Activated CD4-positive, alpha-beta T cell treated with anti-CD3 and anti-CD28 coated beads, Interleukin-2, amount 50 U/mL, for 16 hours (primary cell): Measurements from ENCODE around the gene TMEM255B.

Source experiments
- DNase-seq: peaks from one replicate; pipeline ENCODE4 v3.0.0-alpha.2; 2020

The TMEM255B gene

GRCh38 chr13:113806526-113806925, 47.5 kb downstream of the TMEM255B start:
- no peak for DNase-seq

DNA sequence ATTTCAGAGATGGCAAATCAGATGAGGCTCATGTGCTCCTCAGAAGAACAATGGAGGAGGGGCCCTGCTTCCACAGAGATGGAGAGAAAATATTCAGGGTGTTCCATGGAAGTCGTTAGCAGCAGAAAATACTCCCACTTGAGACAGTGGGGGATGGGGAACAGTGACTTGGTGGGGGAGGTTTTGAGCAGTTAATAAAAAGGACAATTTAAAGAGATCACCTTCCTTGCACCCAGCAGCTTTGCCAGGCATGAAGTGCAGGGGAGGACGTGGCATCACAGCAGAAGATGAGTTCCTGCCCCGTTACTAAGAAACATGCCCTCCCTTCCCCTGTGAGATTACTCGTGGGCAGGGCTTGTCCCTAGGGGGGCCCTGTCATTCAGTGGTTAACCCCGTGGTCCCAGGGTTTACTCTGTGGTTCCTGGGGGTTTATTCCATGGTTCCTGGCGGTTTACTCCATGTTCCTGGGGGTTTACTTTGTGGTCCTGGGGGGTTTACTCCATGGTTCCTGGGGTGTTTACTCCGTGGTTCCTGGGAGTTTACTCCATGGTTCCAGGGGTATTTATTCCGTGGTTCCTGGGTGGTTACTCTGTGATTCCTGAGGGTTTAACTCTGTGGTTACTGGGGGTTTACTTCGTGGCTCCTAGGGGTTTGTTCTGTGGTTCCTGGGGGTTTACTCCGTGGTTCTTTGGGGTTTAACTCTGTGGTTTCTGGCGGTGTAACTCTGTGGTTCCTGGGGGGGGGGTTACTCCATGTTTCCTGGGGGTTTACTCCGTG, 49.2 kb downstream of the TMEM255B start:
- no peak for DNase-seq

- no peak for DNase-seq
Observed at GRCh38 chr13:113809934-113810333, 50.9 kb downstream of the TMEM255B start.

DNA sequence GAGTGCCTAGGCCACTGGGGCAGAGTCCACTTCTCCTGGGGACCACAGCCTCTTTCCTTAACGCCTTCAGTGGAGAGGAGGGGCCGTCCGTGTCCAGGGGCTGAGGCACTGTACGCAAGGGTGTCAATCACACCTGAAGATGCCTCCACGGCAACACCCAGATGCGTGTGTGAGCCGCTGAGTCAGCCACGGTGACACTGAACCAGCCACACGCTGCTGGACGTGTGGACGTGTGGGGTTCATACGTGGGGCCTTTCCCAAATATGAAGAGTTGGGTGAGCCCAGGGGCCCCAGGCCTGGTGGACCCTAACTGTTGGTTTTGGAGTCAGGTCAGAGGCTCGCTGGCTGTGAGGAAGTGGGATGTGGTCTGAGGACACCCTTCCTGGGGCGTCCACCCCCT, 51.6 kb downstream of the TMEM255B start:
- no peak for DNase-seq

DNA sequence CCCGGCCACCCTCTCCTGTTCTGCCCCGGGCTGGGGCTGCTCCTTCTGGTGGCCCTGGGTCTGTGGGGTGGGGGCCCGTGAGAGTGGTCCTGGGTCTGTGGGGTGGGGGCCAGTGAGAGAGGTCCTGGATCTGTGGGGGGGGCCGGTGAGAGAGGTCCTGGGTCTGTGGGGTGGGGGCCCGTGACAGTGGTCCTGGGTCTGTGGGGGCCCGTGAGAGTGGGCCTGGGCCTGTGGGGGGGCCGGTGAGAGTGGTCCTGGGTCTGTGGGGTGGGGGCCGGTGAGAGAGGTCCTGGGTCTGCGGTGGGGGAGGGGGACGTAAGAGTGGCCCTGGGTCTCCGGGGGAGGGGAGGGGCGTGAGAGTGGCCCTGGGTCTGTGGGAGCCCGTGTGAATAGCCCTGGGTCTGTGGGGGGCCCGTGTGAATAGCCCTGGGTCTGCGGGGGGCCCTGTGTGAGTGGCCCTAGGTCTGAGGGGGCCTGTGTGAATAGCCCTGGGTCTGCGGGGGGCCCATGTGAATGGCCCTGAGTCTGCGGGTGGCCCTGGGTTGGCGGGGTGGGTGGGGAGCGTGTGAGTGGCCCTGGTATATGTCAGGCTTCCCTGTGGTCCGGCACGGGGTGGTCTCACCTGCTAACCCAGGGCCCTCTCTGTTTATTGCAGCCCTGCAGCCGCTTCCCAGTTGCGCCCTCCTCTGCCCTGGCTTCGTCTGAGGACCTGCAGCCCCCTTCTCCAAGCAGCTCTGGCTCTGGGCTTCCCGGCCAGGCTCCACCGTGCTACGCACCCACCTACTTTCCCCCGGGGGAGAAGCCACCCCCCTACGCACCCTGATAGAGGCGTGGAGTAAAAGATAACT, 52.3 kb downstream of the TMEM255B start:
- DNase-seq, result no peak

- DNase-seq, result no peak
Observed at GRCh38 chr13:113812178-113813040, 53.4 kb downstream of the TMEM255B start.

- no peak for DNase-seq
Observed at GRCh38 chr13:113813070-113813748, 54.2 kb downstream of the TMEM255B start.

- DNase-seq, result no peak
Observed at GRCh38 chr13:113813749-113814434, 54.9 kb downstream of the TMEM255B start.

DNA sequence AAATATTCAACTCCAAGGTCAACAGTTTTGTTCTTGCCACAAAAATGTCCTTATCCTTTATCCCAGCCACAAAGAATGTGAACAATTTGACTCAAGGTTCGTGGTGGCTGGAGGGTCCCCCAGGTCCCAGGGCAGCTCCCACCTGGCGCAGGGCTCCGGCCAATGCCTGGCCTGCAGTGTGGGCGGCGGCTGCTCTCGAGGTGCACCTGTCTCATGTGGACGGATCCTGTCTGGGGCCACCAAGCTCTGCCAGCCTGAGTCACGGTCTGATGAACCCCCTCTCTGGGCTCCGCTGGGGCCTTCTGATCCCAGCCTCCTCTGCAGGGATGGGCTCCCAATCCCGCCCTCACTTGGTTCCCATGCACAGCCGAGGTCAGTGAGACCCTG, 55.4 kb downstream of the TMEM255B start:
- DNase-seq, result no peak

DNA sequence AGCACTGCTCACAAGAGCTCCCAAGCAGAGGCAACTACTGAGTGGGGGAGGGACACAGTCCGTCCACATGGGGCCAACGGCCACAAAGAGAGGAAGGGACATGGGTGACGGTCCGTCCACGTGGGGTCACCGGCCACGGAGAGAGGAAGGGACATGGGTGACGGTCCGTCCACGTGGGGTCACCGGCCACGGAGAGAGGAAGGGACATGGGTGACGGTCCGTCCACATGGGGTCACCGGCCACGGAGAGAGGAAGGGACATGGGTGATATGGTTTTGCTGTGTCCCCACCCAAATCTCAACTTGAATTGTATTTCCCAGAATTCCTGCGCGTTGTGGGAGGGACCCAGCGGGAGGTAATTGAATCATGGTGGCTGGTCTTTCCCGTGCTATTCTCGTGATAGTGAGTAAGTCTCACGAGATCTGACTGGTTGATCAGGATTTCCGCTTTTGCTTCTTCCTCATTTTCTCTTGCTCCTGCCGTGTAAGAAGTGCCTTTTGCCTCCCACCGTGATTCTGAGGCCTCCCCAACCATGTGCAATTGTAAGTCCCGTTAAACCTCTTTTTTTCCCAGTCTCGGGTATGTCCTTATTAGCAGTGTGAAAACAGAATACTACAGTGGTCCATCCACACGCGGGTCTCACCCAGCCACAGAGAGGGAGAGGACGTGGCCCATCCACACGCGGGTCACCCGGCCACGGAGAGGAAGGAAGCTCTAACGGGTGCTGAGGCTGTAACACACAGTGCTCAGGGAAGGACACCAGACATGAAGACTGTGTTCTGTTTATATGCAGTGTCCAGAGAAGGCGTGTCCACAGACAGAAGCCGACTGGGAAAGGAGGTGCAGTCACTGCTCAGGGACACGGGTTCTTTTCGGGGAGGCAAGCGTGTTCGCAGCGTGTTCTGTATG, 56.4 kb downstream of the TMEM255B start:
- DNase-seq, result peak; percentile 63

DNA sequence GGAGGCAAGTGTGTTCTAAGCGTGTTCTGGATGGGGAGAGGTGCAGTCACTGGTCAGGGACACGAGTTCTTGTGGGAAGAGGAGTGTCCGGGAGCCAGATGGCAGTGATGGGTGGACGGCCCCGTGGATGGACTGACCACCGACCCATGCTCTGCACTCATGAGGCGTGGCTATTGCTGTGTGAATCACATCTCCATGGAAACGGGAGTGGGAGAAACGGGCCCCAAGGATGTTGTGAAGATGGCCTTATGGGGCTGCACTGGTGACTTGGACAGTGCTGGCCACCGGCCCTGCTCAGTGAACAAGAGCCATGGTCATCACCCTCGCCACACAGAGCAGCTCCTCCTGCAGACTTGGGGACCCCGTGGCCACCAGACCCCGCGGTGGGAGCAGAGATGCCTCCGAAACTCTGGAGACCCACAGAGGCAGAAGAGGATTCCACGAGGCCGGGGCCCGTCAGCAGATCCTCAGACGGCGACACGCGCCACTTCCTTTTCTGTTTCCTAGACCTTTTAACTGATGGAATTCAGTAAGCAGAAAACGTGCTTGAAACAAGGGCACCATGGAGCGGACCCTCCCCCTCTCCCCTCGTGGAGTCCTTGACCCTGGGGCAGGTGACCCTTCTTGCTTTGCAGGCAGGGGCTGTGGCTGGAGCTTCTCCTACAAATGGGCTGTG, 57.4 kb downstream of the TMEM255B start:
- no peak for DNase-seq

GRCh38 chr13:113816946-113817859, 58.2 kb downstream of the TMEM255B start:
- DNase-seq, result peak; percentile 83

DNA sequence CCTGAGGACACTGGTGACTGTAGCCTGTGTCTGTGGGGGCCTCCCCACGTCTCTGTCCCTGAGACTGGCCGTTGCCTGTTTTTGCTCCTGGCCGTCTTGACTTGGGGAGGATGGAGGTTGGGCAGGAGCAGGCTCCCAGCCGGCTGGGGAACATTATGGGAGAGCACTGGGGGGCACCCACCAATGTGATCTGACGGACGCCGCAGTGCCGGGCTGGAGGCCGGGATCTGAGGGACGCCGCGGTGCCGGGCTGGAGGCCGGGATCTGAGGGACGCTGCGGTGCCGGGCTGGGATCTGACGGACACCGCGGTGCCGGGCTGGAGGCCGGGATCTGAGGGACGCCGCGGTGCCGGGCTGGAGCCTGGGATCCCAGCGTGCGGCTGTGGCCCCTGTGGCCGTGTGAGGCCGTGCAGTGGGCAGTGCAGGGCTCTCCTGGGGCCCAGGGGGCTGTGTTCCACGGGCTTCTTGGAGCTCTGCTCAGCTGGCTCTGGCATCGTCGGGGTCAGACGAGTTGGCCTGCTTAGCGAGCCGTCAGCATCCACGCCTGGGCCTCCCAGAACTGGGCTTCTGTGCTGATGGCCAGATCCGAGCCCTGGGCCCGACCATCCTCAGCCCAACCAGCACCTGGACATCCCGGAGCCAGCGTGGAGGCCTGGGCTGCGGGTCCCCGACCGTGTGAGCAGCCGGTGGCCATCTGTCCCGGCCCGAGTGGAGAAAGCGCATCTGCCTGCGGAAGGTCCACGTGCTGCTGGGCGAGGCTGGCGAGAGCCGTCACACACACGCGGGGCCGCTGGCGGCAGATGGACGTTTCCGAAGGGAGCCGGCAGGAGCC, 59.0 kb downstream of the TMEM255B start:
- no peak for DNase-seq

DNA sequence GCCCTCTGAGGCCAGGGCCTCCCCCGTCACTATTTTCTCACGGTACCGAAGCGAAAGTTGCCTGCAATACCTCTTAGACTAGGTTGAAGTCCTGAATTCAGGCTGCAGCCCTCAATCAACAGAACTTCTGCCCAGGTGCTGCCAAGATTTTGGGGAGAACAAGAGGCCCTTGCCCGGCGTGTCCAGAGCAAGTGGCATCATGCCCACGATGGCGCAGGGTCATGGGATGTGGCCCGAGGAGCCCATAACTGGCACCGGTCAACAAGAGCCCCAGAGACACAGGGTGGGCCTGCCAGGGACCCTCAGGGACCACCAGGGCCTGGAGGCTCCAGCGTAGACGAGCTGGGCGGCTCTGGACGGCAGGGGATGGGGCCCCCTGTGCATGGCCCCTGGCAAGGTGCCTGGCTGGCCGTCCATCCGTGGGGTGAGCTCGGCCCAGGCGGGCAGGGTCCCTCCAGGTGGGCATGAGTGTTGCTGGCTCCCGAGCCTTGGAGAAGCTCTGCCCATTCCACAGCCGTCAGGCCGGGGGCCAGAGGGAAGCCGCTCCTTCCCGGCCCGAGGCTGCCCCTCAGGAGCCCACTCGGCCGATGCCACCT, 59.8 kb downstream of the TMEM255B start:
- no peak for DNase-seq

DNA sequence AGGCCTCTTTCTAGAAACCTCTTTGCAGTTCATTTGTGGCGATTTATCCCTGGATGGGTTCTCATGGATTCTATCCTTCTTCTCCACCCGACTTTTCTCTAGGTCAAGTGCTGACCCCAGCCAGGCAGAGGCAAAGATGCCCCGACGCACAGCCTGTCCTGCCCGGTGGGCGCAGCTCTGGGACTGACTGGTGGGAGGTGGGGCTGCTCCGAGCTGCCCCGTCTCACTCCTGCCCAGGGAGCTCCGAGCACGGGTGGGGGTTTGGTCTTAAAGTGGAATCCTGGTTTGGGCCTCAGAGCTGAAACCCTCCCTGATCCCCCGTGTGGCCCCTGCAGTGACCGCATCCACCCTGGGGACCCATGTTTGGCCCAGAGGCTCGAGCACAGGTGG, 60.3 kb downstream of the TMEM255B start:
- DNase-seq, result no peak

DNA sequence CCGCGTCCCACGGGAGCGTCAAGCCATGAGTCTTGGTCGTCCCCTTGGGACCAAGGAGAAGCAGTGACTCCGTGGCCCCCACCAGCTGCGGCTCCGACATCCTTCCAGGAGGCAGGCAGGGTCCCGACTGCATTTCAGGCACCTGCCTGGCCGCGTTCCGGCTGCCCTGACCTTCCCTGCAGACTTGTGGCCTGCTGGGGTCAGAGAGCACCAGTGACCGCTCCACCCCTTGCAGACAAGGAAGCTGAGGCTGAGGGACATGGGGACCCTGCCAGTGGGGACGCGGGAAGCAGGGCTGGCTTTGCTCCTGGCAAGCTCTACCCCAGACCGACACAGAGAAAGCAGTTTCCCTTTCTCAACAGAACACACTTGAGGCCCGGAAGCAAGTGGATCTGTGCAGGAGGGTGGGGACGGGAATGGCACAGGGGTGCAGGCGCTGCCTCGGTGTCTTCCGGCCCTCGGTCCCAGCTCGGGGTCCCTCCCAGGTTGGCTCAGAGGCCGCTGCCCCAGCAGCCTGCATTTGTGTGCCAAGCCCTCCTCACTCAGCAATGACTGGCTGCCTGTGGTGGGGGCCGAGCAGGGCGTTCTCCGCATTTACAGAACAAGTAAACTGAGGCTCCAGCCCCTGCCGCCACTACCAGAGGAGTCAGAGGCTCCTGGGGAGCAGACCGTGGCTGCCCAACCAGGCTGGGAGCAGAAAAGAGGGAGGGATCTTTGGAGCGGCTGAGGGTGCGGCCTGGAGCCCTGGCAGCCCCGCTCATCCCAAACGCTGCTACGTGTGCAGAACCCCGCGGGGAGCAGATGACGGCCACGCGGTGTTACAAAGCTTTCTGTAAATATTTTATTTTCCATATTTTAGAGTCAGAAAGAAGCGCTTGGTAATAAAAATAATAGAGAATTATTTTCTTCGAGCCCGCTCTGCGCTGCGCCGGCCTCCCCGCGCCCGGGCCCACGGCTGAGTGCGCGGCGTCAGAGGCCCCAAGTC, 61.0 kb downstream of the TMEM255B start:
- DNase-seq, result no peak
